HG03354 (cell line): ENCODE data around the gene SLC34A3.

ENCODE experiments used
- ATAC-seq: cut with Tn5 transposase; IDR thresholded peaks from one replicate; pipeline ENCODE4 v1.9.1; 2021; ENCODE audit warnings: mild to moderate bottlenecking; ENCODE audit not compliant: unreplicated experiment, poor library complexity, severe bottlenecking

Gene SLC34A3

GRCh38 chr9:137230705-137231371, at the start of gene SLC34A3:
Gene SLC34A3 (plus strand): TSS chr9:137230901. CDS start chr9:137231703, 802 bp downstream.
- ATAC-seq: no peak

DNA sequence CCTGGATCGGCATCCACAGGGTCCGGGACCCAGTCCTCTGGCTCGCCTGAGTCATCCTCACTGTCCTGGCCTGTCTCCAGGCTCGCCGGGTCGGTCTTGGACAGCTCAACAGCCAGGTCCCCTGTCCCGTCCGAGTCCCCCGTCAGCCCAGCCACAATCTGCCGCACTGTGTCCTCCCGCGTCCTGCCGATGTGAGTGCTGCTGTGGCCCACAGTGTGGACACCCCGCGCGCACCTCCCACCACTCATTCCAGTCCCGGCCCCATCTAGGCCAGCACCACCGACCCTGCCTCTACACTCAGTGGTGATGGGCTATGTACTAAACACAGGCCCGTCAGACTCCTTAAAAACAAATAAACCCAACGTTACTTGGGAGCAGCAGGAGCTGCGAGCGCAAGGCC, 49.0 kb upstream of the SLC34A3 start:
- no peak for ATAC-seq

DNA sequence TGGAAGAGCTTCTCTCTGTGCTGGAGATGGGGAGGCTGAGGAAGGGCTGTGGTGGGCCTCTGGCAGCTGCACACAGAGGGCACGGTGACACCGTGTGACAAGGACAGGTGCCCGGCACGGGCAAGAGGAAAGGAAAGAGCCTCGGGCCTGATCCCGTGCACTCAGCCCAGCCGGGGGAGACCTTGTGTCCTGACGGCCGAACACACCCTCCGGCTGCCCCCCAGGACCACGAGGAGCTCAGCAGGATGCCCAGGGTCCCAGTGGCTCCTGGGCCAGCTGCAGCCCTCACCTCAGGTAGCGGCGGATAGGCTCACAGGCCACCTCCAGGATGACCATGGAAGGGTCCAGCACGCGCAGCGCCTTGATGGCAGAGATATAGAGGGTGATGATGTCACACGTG, 47.9 kb upstream of the SLC34A3 start:
- ATAC-seq: no peak

DNA sequence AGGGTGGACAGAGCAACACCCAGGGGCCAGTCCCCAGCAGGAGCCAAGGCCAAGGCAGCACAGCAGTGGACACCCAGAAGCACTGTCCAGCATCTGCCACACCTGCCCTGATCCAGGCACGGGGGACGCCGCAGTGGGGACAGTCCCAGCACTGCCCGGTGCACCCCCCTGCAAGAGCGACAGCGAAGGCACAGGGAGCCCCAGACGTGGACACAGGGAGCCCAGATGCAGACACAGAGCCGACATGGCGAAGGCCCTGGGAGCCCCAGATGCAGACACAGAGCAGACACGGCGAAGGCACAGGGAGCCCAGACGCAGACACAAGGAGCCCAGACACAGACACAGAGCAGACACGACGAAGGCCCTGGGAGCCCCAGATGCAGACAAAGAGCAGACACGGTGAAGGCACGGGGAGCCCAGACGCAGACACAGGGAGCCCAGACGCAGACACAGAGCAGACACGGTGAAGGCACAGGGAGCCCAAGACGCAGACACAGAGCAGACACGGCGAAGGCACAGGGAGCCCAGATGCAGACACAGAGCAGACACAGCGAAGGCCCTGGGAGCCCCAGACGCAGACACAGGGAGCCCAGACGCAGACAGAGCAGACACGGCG, 46.6 kb upstream of the SLC34A3 start:
- ATAC-seq: no peak

- ATAC-seq: no peak
Observed at GRCh38 chr9:137184881-137185660, 45.6 kb upstream of the SLC34A3 start.

DNA sequence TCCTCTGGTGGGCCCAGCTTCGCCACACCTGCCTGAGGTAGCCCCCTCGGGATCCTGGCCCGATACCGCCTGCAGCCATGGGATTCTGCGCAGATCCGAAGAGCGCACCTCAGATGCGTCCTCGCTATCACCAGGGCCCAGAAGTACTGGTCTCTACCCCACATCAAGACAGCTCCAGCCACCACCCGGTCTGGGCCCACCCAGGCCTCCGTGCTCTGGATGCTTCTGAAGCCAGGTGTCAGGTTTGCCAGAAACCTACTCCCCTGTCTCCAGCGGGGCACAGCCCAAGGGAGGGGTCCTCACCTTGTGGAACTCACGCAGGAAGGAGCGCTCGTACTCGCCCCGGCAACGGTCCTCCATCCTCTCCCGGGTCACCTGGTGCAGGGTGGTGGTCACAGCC, 44.8 kb upstream of the SLC34A3 start:
- ATAC-seq: no peak

- no peak for ATAC-seq
Observed at GRCh38 chr9:137186385-137186784, 44.3 kb upstream of the SLC34A3 start.

- ATAC-seq: no peak
Observed at GRCh38 chr9:137187386-137187785, 43.3 kb upstream of the SLC34A3 start.

DNA sequence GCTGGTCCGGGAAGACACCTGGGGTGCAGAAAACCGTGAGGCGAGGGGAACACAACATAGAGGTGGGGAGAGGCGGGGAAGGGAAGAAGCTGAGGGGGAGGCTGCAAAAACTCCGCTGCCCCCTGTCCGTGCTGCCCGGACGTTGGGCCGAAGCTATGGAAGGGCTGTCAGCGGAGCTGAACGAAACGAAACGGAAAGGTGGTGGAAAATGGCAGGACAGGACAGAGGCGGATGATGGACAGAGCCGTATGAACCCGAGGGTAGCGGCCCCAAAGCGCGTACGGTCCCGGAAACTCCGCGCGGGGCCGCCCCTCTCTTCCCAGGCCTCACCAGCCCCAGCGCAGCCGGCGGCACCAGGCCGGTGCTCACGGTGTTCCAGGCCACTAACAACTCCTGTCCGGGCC, 42.6 kb upstream of the SLC34A3 start:
- ATAC-seq: no peak

DNA sequence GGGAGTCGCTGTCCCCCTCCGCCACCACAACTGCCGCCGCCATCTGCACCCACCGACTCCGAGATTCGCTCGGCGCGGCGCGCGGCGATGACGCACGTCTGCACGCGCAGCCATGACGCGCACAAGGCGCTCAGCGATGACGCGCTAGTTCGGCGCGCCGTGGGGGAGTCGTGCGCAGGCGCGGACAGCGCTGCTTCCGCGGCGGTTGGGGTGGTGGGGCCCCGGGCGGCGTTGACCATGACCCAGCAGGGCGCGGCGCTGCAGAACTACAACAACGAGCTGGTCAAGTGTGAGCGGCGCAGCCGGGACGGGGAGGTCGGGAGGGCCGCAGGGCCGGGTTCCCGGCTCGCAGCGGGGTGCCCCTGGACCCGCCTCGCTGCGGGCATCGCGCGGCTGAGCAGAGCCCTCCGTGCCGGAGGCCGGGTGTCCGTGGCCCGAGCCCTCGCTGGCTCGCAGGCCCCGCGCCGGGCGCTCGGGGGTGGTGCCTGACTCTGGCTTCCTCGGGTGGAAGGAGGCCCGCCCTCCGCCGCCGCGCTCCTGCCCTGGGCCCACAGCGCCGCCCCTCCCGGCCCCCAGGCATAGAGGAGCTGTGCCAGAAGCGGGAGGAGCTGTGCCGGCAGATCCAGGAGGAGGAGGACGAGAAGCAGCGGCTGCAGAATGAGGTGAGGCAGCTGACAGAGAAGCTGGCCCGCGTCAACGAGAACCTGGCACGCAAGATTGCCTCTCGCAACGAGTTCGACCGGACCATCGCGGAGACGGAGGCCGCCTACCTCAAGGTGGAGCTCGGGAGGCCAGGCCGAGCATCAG, 42.0 kb upstream of the SLC34A3 start, which contains the start of the genes ANAPC2 and SSNA1:
ANAPC2 (minus strand) TSS at position 71 of the 807 bp plus-strand sequence; CDS start at position 43, 28 bp downstream.
SSNA1 (plus strand) TSS at position 187 of the 807 bp plus-strand sequence; CDS start at position 238, 51 bp downstream.
- ATAC-seq: peak; percentile 80

DNA sequence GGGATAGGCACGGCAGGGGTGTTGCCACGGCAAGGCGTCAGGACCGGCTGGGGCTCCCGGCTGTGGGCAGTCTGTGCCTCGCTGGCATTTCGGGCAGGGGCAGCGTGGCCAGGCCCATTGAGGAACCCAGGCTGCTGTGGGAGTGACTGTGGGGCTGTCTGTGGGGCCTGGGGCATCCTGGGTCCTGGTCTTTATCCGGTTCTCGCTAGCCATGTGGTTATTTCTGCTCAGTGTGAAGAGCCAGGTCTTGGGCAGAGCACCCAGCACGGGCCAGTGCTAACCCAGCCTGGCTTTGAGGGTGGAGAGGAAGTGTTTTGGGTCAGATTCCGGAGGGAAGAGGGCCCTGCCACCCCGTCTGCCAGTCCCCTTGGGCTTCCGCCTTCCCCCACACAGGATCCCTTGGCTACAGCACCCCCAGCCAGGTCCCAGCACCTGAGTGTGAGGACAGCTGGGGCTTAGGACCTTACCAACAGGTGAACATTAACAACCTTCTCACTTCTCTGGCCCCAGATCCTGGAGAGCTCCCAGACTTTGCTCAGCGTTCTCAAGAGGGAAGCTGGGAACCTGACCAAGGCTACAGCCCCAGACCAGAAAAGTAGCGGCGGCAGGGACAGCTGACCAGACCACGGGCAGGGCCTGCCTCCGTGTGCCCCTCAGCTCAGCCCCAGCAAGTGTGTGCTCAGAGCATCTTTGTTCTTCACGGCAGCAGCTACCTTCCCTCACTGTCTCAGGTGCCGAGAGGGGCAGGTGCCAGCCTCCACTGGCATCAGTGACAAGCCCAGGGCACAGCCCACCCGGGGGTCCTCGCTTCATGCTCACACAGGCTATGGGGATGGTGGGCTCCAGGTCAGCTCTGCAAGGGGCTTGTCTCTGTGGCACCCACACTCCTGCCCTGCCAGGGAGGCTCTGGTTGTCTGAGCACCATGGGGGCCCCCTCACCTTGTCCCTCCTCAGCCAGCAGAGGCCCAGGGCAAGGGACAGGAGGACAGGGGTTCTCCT, 41.1 kb upstream of the SLC34A3 start:
- no peak for ATAC-seq

- no peak for ATAC-seq
Observed at GRCh38 chr9:137190315-137190856, 40.3 kb upstream of the SLC34A3 start.

- no peak for ATAC-seq
Observed at GRCh38 chr9:137191245-137191644, 39.5 kb upstream of the SLC34A3 start.

DNA sequence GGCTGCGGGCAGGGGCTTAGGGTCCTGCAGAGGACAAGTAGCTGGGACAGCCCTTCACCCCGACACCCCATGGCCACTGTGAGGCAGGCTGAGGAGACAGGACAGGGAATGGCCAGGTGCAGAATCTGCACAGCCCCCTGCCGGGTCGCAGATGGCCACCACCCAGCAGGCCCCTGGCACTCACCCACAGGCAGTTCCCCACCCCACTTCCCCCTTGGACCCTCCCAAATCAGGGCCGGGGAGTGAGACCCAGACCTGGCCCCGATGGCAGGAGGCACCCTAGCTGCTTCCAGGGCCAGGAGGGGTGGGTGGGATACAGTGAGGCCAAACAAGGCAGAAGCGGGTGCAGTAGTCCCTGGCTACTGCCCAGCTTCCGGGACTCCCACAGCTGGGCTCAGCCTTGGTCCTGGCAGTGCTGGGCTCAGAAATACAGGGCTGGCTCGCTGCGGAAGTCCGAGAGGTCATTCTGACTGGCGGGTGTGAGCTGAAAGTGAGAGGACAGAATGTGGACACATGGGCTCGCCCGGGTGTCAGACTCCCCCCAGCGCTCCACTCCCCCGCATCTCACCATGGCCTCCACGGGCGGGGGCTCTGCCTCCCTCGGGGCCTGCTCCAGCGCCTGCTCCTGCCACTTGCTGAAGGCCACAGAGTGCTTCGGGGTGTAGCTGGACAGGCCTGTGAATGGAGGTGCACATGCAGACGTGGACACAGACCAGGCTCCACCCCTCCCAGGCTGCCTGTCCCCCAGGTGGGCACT, 38.8 kb upstream of the SLC34A3 start:
- no peak for ATAC-seq

GRCh38 chr9:137192448-137192780, 38.3 kb upstream of the SLC34A3 start:
- no peak for ATAC-seq

GRCh38 chr9:137192859-137193258, 37.8 kb upstream of the SLC34A3 start:
- ATAC-seq: no peak

DNA sequence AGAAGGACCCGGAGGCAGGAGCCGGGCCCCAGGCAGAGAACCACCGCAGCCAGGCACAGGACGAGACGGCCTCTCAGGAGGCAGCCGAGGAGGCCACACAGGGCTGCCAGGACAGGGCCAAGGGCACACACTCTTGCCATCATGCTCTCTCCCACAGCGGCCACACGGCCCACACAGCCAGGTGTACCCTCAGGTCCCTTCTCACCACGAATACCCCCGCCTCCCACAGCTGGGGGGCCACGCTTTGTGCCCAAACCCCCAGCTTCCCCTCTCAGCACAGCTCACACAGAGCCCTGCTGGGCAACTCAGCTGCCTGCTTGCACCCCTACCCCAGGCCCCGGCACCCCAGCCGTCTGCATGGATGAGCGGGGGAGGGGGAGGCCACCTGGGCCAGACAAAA, 36.9 kb upstream of the SLC34A3 start:
- ATAC-seq: no peak

DNA sequence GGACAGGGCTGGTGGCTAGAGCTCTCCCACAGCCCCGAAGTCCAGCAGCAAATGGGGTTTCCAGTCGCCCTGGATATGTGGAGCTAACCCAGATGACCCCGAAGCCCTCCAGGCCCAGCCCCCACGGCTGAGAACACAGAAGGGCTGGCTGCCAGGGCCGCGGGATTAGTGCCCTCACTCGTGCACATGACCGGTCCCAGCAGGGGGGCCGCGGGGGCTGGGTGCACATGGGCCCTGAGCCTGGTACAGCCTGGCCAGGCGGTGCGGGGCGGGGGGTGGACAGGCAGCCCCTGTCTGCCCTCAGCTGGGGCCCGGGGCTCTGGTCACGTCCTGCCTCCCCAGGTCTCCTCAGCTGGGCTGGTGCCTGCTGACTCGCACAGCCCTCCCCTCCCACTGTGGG, 36.3 kb upstream of the SLC34A3 start:
- no peak for ATAC-seq
